ENCODE data around the gene SH3RF1. TPM values are rescaled to one million over a fixed set of nuclear protein-coding genes. Genes with fewer than 3 reads are reported as not detected.

Gene SH3RF1
- total and polyA plus RNA-seq, 2 of the 13 experiments (the other 11 are each of a cell fraction or from before 2014, with no cell fraction given) = 3.1 to 3.2 TPM

DNA sequence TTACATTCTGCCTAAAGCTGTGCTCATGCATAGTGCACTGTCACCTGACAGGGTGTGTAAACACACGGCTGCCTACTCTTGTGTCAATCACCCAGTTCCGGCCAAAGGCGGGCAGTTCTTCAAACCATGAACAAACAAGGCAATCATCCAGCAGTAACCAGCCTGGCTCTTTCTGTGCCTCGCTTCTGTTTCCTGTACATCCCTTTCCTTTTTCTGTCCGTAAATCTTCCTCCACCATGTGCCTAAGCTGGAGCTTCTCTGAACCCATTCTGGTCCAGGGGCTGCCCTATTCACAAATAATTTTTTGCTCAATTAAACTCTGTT is 199.9 kb downstream of the SH3RF1 start (continued):
- TF ChIP-seq, protein P1, sequence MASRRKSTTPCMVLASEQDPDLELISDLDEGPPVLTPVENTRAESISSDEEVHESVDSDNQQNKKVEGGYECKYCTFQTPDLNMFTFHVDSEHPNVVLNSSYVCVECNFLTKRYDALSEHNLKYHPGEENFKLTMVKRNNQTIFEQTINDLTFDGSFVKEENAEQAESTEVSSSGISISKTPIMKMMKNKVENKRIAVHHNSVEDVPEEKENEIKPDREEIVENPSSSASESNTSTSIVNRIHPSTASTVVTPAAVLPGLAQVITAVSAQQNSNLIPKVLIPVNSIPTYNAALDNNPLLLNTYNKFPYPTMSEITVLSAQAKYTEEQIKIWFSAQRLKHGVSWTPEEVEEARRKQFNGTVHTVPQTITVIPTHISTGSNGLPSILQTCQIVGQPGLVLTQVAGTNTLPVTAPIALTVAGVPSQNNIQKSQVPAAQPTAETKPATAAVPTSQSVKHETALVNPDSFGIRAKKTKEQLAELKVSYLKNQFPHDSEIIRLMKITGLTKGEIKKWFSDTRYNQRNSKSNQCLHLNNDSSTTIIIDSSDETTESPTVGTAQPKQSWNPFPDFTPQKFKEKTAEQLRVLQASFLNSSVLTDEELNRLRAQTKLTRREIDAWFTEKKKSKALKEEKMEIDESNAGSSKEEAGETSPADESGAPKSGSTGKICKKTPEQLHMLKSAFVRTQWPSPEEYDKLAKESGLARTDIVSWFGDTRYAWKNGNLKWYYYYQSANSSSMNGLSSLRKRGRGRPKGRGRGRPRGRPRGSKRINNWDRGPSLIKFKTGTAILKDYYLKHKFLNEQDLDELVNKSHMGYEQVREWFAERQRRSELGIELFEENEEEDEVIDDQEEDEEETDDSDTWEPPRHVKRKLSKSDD (CRISPR knock-in tag; IDR thresholded peaks at IDR 0.05; ENCODE audit: low read depth) = no peak
- no peak for TF ChIP-seq ZNF776 (CRISPR knock-in tag; IDR thresholded peaks at IDR 0.05)
- TF ChIP-seq, protein P2, sequence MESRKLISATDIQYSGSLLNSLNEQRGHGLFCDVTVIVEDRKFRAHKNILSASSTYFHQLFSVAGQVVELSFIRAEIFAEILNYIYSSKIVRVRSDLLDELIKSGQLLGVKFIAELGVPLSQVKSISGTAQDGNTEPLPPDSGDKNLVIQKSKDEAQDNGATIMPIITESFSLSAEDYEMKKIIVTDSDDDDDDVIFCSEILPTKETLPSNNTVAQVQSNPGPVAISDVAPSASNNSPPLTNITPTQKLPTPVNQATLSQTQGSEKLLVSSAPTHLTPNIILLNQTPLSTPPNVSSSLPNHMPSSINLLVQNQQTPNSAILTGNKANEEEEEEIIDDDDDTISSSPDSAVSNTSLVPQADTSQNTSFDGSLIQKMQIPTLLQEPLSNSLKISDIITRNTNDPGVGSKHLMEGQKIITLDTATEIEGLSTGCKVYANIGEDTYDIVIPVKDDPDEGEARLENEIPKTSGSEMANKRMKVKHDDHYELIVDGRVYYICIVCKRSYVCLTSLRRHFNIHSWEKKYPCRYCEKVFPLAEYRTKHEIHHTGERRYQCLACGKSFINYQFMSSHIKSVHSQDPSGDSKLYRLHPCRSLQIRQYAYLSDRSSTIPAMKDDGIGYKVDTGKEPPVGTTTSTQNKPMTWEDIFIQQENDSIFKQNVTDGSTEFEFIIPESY (CRISPR knock-in tag; IDR thresholded peaks at IDR 0.05) = peak; percentile 66; the same call in 1 of the 2 replicates
- peak; percentile 26; the same call in 1 of the 2 replicates for TF ChIP-seq HNF4A (CRISPR knock-in tag; IDR thresholded peaks at IDR 0.05)
- TF ChIP-seq, protein P3, sequence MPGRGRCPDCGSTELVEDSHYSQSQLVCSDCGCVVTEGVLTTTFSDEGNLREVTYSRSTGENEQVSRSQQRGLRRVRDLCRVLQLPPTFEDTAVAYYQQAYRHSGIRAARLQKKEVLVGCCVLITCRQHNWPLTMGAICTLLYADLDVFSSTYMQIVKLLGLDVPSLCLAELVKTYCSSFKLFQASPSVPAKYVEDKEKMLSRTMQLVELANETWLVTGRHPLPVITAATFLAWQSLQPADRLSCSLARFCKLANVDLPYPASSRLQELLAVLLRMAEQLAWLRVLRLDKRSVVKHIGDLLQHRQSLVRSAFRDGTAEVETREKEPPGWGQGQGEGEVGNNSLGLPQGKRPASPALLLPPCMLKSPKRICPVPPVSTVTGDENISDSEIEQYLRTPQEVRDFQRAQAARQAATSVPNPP (CRISPR knock-in tag; IDR thresholded peaks at IDR 0.05) = no peak
- TF ChIP-seq IRF2 (CRISPR knock-in tag; IDR thresholded peaks at IDR 0.05) = peak; percentile 73
- peak; percentile 19; the same call in 1 of the 2 replicates for TF ChIP-seq ZBTB7B (CRISPR knock-in tag; IDR thresholded peaks at IDR 0.05)
- TF ChIP-seq ZNF136 (CRISPR knock-in tag; IDR thresholded peaks at IDR 0.05; ENCODE audit: low read depth) = no peak
- TF ChIP-seq KAT7 (CRISPR knock-in tag; IDR thresholded peaks at IDR 0.05; ENCODE audit: borderline replicate concordance) = 0 out of 2 replicates have a peak, but pooled peaks have one; percentile 37
- TF ChIP-seq ZNF20 (CRISPR knock-in tag; IDR thresholded peaks at IDR 0.05) = no peak
- no peak for TF ChIP-seq ZEB1 (IDR thresholded peaks at IDR 0.05; ENCODE audit: insufficient replicate concordance, low read depth)
- TF ChIP-seq, protein P4, sequence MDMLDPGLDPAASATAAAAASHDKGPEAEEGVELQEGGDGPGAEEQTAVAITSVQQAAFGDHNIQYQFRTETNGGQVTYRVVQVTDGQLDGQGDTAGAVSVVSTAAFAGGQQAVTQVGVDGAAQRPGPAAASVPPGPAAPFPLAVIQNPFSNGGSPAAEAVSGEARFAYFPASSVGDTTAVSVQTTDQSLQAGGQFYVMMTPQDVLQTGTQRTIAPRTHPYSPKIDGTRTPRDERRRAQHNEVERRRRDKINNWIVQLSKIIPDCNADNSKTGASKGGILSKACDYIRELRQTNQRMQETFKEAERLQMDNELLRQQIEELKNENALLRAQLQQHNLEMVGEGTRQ (IDR thresholded peaks at IDR 0.05; ENCODE audit: low read depth, low read length) = peak; percentile 81
- TF ChIP-seq, protein P4 (CRISPR knock-in tag; IDR thresholded peaks at IDR 0.05; ENCODE audit: borderline replicate concordance) = peak; percentile 90; the same call in 1 of the 2 replicates
- TF ChIP-seq ZBTB21 (CRISPR knock-in tag; IDR thresholded peaks at IDR 0.05) = no peak
- no peak for TF ChIP-seq RFX3 (CRISPR knock-in tag; IDR thresholded peaks at IDR 0.05)
- no peak for TF ChIP-seq SMC3 (IDR thresholded peaks at IDR 0.05; ENCODE audit: low read length)
- TF ChIP-seq NR1H2 (CRISPR knock-in tag; IDR thresholded peaks at IDR 0.05; ENCODE audit: borderline replicate concordance, low read depth) = no peak
- peak; percentile 91 for TF ChIP-seq POGZ (CRISPR knock-in tag; IDR thresholded peaks at IDR 0.05)
- TF ChIP-seq SP1 (IDR thresholded peaks at IDR 0.05) = no peak
- TF ChIP-seq SP1 (CRISPR knock-in tag; IDR thresholded peaks at IDR 0.05) = peak; percentile 11; the same call in 1 of the 2 replicates
- no peak for TF ChIP-seq CENPX (CRISPR knock-in tag; IDR thresholded peaks at IDR 0.05)
- TF ChIP-seq ONECUT2 (CRISPR knock-in tag; IDR thresholded peaks at IDR 0.05) = no peak
- TF ChIP-seq ZBTB20 (CRISPR knock-in tag; IDR thresholded peaks at IDR 0.05; ENCODE audit: borderline replicate concordance, low read depth) = no peak
- TF ChIP-seq, protein P5, sequence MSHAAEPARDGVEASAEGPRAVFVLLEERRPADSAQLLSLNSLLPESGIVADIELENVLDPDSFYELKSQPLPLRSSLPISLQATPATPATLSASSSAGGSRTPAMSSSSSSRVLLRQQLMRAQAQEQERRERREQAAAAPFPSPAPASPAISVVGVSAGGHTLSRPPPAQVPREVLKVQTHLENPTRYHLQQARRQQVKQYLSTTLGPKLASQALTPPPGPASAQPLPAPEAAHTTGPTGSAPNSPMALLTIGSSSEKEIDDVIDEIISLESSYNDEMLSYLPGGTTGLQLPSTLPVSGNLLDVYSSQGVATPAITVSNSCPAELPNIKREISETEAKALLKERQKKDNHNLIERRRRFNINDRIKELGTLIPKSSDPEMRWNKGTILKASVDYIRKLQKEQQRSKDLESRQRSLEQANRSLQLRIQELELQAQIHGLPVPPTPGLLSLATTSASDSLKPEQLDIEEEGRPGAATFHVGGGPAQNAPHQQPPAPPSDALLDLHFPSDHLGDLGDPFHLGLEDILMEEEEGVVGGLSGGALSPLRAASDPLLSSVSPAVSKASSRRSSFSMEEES (CRISPR knock-in tag; IDR thresholded peaks at IDR 0.05) = peak; percentile 99

Measured in HepG2 (cell line).